Body of pancreas (tissue), 4 donors: Measurements from ENCODE around the gene ZNF774.
"Not testable (repeated sequence)": the region's sequence is repeated elsewhere in the genome, so short reads cannot be mapped to it uniquely, and the experiment has no call there.

Experiments used
- CTCF ChIP-seq, 7 experiments: fragments of 450-650 bp in 4 of 7; fragments of 200-600 bp in 3 of 7; sonication (generic) in 3 of 7; IDR thresholded peaks; one replicate each; pipeline ENCODE4 v1.5.1; 2016 to 2019; ENCODE audit warnings: antibody characterized with exemption in 7 of 7
- POLR2A ChIP-seq, 3 donors: fragments of 450-650 bp; IDR thresholded peaks; one replicate each; pipeline ENCODE4 v1.6.1; 2016; ENCODE audit warnings: antibody characterized with exemption in 3 of 3, mild to moderate bottlenecking in 2 of 3

GRCh38 chr15:90409587-90409986 lies 57.5 kb downstream of the ZNF774 start:
- not testable (repeated sequence) for TF ChIP-seq POLR2A, CTCF (IDR thresholded peaks at IDR 0.05)
